CD8-positive, alpha-beta memory T cell (primary cell): Measurements from ENCODE around the gene RBM20. TPM values are rescaled to one million over a fixed set of nuclear protein-coding genes. Genes with fewer than 3 reads are reported as not detected.
A peak's percentile ranks its signal among the peaks of the same experiment; 100 is the strongest.
"Not testable (repeated sequence)": the region's sequence is repeated elsewhere in the genome, so short reads cannot be mapped to it uniquely, and the experiment has no call there.

ENCODE experiments used
- CTCF ChIA-PET: fragments of 350-600 bp; sonication (Branson Sonifier 250); formaldehyde crosslinking; loops from one replicate; lab custom pipeline; 2021; ENCODE audit warnings: antibody characterized with exemption; lab: Charles Lee
- POLR2A ChIA-PET: fragments of 350-600 bp; sonication (Branson Sonifier 250); formaldehyde crosslinking; loops from one replicate; lab custom pipeline; 2021; ENCODE audit warnings: antibody characterized with exemption; lab: Charles Lee
- DNase-seq, 5 donors: peaks; one replicate each; pipeline versions ENCODE4 v3.0.0 to v3.0.0-alpha.2; 2020 to 2022; ENCODE audit warnings: mixed read lengths in 1 of 5
- H3K27ac ChIP-seq: one replicate; pipeline ENCODE4 v1.7.0; 2013; ENCODE audit warnings: low read depth, mild to moderate bottlenecking, low read length, moderate library complexity
- H3K27me3 ChIP-seq: 2 replicates; pipeline ENCODE4 v1.7.0; 2013; ENCODE audit warnings: low read length, mild to moderate bottlenecking; ENCODE audit not compliant: insufficient read depth, poor library complexity, severe bottlenecking
- H3K36me3 ChIP-seq: 2 replicates; pipeline ENCODE4 v1.7.0; 2013; ENCODE audit warnings: mild to moderate bottlenecking, low read length, moderate library complexity; ENCODE audit not compliant: insufficient read depth
- H3K4me1 ChIP-seq: 2 replicates; pipeline ENCODE4 v1.7.0; 2013; ENCODE audit warnings: mild to moderate bottlenecking, low read length, moderate library complexity; ENCODE audit not compliant: insufficient read depth
- H3K4me3 ChIP-seq: 2 replicates; pipeline ENCODE4 v1.7.0; 2013; ENCODE audit warnings: mild to moderate bottlenecking, low read length
- H3K9me3 ChIP-seq: 2 replicates; pipeline ENCODE4 v1.7.0; 2013; ENCODE audit warnings: mild to moderate bottlenecking, low read length
- H3K27ac Mint-ChIP-seq, 8 donors: one replicate each; pipeline ENCODE4 v1.8.0; 2020 to 2021; ENCODE audit warnings: mixed read lengths in 8 of 8, mild to moderate bottlenecking in 6 of 8, inconsistent platforms in 3 of 8, moderate library complexity in 3 of 8
- H3K27me3 Mint-ChIP-seq, 2 donors: one replicate each; pipeline ENCODE4 v1.8.0; 2020 to 2021; ENCODE audit warnings: mixed read lengths in 2 of 2, mild to moderate bottlenecking in 1 of 2, moderate library complexity in 1 of 2
- H3K36me3 Mint-ChIP-seq, 3 donors: one replicate each; pipeline ENCODE4 v1.8.0; 2020 to 2021; ENCODE audit warnings: mixed read lengths in 3 of 3, inconsistent platforms in 1 of 3, mild to moderate bottlenecking in 1 of 3
- H3K4me1 Mint-ChIP-seq, 3 donors: one replicate each; pipeline ENCODE4 v1.8.0; 2020 to 2021; ENCODE audit warnings: mixed read lengths in 3 of 3, inconsistent platforms in 1 of 3, mild to moderate bottlenecking in 1 of 3
- H3K4me3 Mint-ChIP-seq, 7 donors: one replicate each; pipeline ENCODE4 v1.8.0; 2020 to 2021; ENCODE audit warnings: mixed read lengths in 7 of 7, mild to moderate bottlenecking in 6 of 7, moderate library complexity in 4 of 7, inconsistent platforms in 2 of 7
- H3K9me3 Mint-ChIP-seq, 5 donors: one replicate each; pipeline ENCODE4 v1.8.0; 2020 to 2022; ENCODE audit warnings: mixed read lengths in 5 of 5, mild to moderate bottlenecking in 3 of 5, moderate library complexity in 2 of 5, inconsistent platforms in 1 of 5
- polyA plus RNA-seq: library from polyadenylated mRNA; unstranded; fragments of 300-500 nt; fragmentation: Illumina TruSeq; gene quantifications from one replicate; pipeline ENCODE4 v1.2.3, GENCODE V29; 2021
- total RNA-seq, 2 experiments: library from RNA; stranded (reverse); gene quantifications; one replicate each; pipeline ENCODE4 v1.2.3, GENCODE V29; 2021

RBM20 gene
- total and polyA plus RNA-seq, 3 experiments from 2014 or later = 0.07 to 0.09 TPM; not detected in 1

DNA sequence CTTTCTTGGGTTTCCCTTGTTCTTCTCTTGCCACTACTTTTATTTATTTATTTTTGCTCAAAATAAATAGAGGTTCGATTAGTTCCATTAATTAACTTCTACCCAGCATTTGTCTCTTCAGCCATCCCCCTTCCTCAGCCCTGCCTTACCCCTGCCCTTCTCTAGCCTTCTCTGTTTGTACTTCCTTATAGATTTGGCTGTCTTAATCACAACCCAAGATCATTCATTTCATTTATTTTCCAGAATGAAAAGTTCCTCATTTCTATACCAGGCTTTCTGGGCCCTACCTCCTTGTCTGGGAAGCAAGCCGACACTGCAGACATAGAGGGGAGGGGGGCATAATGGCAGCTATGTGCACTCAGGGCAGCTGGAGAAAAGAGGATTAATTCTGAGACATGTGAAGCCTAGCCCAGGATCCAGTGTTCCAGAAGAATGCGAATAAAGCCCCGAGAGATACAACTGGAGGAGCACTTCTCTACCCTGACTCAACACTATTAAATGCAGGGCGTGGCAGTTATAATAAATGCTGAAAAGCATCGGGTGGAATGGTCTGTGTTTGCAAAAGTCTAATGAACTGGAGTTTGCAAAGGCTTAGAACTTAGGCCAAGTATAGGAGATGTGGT is 221.2 kb downstream of the RBM20 start:
- Mint-ChIP-seq H3K27ac (peak overlapping the region; percentile 97 to 100 (median 98)), H3K36me3 (peaks cover 0 to 4% (median 2%) of the 10 kb centered on the region in 3 donors), H3K9me3 (no peaks in the 10 kb centered on the region), H3K4me1 (peaks cover 98 to 100% (median 100%) of the 10 kb centered on the region in 3 donors), H3K27me3 (peaks cover 0 to 1% of the 10 kb centered on the region in 2 donors), H3K4me3 (peak overlapping the region; percentile 62 to 91 (median 82))
- Histone ChIP-seq H3K4me1 (peaks cover 98% of the 10 kb centered on the region), H3K9me3 (no peaks in the 10 kb centered on the region), H3K27me3 (no peaks in the 10 kb centered on the region), H3K36me3 (no peaks in the 10 kb centered on the region), H3K4me3 (peak overlapping the region; percentile 47), H3K27ac (peak overlapping the region; percentile 80)
- CTCF ChIA-PET = interaction anchor here (0.9 to 1.5 kb wide), 5 partner anchors 13 to 62 kb away, joined by 3 to 11 read pairs (median 3); no protein-coding TSS in a partner anchor
- DNase-seq = no peak
- POLR2A ChIA-PET = interaction anchor here (0.7 to 2.2 kb wide), 5 partner anchors 8 to 55 kb away, joined by 3 to 7 read pairs (median 4); no protein-coding TSS in a partner anchor

GRCh38 chr10:110865809-110866482 is 221.8 kb downstream of the RBM20 start:
- peaks cover 2 to 4% (median 2%) of the 10 kb centered on the region in 3 donors for H3K36me3 Mint-ChIP-seq

GRCh38 chr10:110867011-110867806 is 223.1 kb downstream of the RBM20 start:
- not testable (repeated sequence) for H3K27ac ChIP-seq, H3K9me3 Mint-ChIP-seq, H3K9me3 ChIP-seq, H3K27me3 Mint-ChIP-seq, DNase-seq, H3K36me3 ChIP-seq, H3K27me3 ChIP-seq
- H3K27ac Mint-ChIP-seq = peak overlapping the region; percentile 97 to 100 (median 98)
- POLR2A ChIA-PET = interaction anchor here (0.7 to 1.6 kb wide), 4 partner anchors 15 to 65 kb away, joined by 3 to 5 read pairs (median 4); partner anchors contain the start of genes BBIP1 and SHOC2
- peaks cover 2 to 11% (median 4%) of the 10 kb centered on the region in 3 donors for H3K36me3 Mint-ChIP-seq
- Histone ChIP-seq H3K4me1 (peaks cover 91% of the 10 kb centered on the region), H3K4me3 (peak overlapping the region; percentile 2)
- CTCF ChIA-PET = interaction anchor here (1.1 to 1.9 kb wide), 5 partner anchors 23 to 121 kb away, joined by 3 to 8 read pairs (median 4); no protein-coding TSS in a partner anchor
- H3K4me1 Mint-ChIP-seq = peaks cover 92 to 94% (median 94%) of the 10 kb centered on the region in 3 donors
- peak overlapping the region; percentile 59 to 96 (median 80) for H3K4me3 Mint-ChIP-seq

More at GRCh38 chr10:110865809-110866482, 221.8 kb downstream of the RBM20 start:
- H3K4me1 Mint-ChIP-seq = peaks cover 98 to 100% (median 100%) of the 10 kb centered on the region in 3 donors
- H3K27me3 Mint-ChIP-seq = peaks cover 0 to 1% of the 10 kb centered on the region in 2 donors
- H3K4me3 Mint-ChIP-seq = peak overlapping the region; percentile 57 to 91 (median 78)
- Histone ChIP-seq H3K27me3 (no peaks in the 10 kb centered on the region), H3K27ac (peak overlapping the region; percentile 80), H3K36me3 (no peaks in the 10 kb centered on the region), H3K4me1 (peaks cover 98% of the 10 kb centered on the region), H3K4me3 (peak overlapping the region; percentile 47), H3K9me3 (no peaks in the 10 kb centered on the region)
- peak overlapping the region; percentile 97 to 100 (median 98) for H3K27ac Mint-ChIP-seq
- peak in 1 of 5 donors; percentile 58 for DNase-seq
- POLR2A ChIA-PET = interaction anchor here (2.2 kb wide), 1 partner anchor 14 kb away, joined by 7 read pairs; no protein-coding TSS in a partner anchor
- CTCF ChIA-PET = interaction anchor here (0.9 to 1.3 kb wide), 2 partner anchors 14 to 120 kb away, joined by 3 to 4 read pairs; no protein-coding TSS in a partner anchor
- H3K9me3 Mint-ChIP-seq = no peaks in the 10 kb centered on the region

DNA sequence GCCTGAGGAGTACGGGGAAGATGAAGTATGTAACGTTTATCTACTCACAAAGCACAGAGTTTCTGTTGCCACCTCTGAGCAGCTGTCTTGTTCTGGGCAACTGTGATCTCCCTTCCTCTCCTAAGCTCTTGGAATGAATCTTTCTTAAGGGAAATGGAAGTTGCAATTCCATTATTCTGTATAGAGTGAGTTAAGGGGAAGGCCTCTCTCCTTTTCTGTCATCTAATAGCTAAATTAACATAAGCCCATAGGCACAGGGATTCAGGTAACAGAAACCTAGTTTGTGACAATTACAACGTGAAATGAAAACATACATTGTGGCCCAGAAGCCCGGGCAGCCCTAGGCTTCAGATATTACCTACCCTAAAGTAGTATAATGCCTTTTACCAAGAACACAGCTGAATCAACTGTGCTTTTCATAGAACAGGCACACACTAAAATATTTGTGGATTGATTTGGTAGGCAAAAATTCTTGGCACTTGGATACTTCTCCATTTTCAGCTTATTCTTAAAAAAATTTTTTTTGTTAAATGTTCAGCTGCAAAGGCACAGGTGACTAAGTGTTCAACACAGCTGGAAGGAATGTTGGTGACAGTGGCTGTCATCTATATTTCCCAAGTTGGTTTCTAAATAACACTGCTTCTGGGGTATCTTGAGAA is 223.8 kb downstream of the RBM20 start:
- Mint-ChIP-seq H3K27ac (peak overlapping the region; percentile 97 to 100 (median 98)), H3K36me3 (peaks cover 2 to 15% (median 4%) of the 10 kb centered on the region in 3 donors), H3K9me3 (no peaks in the 10 kb centered on the region), H3K27me3 (peaks cover 0 to 1% of the 10 kb centered on the region in 2 donors), H3K4me3 (peak overlapping the region; percentile 80 to 100 (median 94)), H3K4me1 (peaks cover 84 to 87% (median 87%) of the 10 kb centered on the region in 3 donors)
- Histone ChIP-seq H3K36me3 (no peaks in the 10 kb centered on the region), H3K4me3 (peak overlapping the region; percentile 2), H3K27me3 (no peaks in the 10 kb centered on the region), H3K9me3 (no peaks in the 10 kb centered on the region), H3K4me1 (peaks cover 84% of the 10 kb centered on the region), H3K27ac (peak overlapping the region; percentile 13)
- POLR2A ChIA-PET = interaction anchor here (0.7 to 1.6 kb wide), 4 partner anchors 16 to 66 kb away, joined by 3 to 5 read pairs (median 4); partner anchors contain the start of genes BBIP1 and SHOC2
- DNase-seq = no peak
- CTCF ChIA-PET = interaction anchor here (0.9 to 1.9 kb wide), 6 partner anchors 11 to 64 kb away, joined by 3 to 8 read pairs (median 4); no protein-coding TSS in a partner anchor

- Histone ChIP-seq H3K9me3 (no peaks in the 10 kb centered on the region), H3K4me1 (peaks cover 75% of the 10 kb centered on the region), H3K36me3 (no peaks in the 10 kb centered on the region), H3K27me3 (no peaks in the 10 kb centered on the region), H3K4me3 (peak overlapping the region; percentile 68), H3K27ac (peak overlapping the region; percentile 13)
- CTCF ChIA-PET = interaction anchor here (1.2 kb wide), 2 partner anchors 8 to 23 kb away, joined by 3 to 4 read pairs; no protein-coding TSS in a partner anchor
- no peaks in the 10 kb centered on the region for H3K9me3 Mint-ChIP-seq
- POLR2A ChIA-PET = interaction anchor here (1.5 kb wide), 1 partner anchor 50 kb away, joined by 3 read pairs; the partner anchor contains the start of genes BBIP1 and SHOC2
- H3K27ac Mint-ChIP-seq = peak overlapping the region; percentile 97 to 100 (median 98)
- H3K4me3 Mint-ChIP-seq = peak overlapping the region; percentile 80 to 100 (median 94)
- peaks cover 0 to 1% of the 10 kb centered on the region in 2 donors for H3K27me3 Mint-ChIP-seq
- peaks cover 75 to 79% (median 77%) of the 10 kb centered on the region in 3 donors for H3K4me1 Mint-ChIP-seq
- peak; percentile 47 to 85 (median 79) for DNase-seq
- peaks cover 4 to 23% (median 4%) of the 10 kb centered on the region in 3 donors for H3K36me3 Mint-ChIP-seq
Observed at GRCh38 chr10:110868981-110869380, 224.8 kb downstream of the RBM20 start.

GRCh38 chr10:110870823-110871297 is 226.7 kb downstream of the RBM20 start:
- Mint-ChIP-seq H3K4me1 (peaks cover 69 to 77% (median 70%) of the 10 kb centered on the region in 3 donors), H3K27ac (peak overlapping the region; percentile 97 to 100 (median 98)), H3K9me3 (no peaks in the 10 kb centered on the region), H3K36me3 (peaks cover 3 to 33% (median 4%) of the 10 kb centered on the region in 3 donors), H3K4me3 (peak overlapping the region; percentile 83 to 100 (median 94)), H3K27me3 (peaks cover 0 to 1% of the 10 kb centered on the region in 2 donors)
- Histone ChIP-seq H3K36me3 (no peaks in the 10 kb centered on the region), H3K4me3 (peak overlapping the region; percentile 68), H3K27me3 (no peaks in the 10 kb centered on the region), H3K4me1 (peaks cover 74% of the 10 kb centered on the region), H3K9me3 (no peaks in the 10 kb centered on the region), H3K27ac (peak overlapping the region; percentile 77)
- ChIA-PET POLR2A (interaction anchor here (0.8 to 2.8 kb wide), 10 partner anchors 8 to 68 kb away, joined by 3 to 54 read pairs (median 4); partner anchors contain the start of genes BBIP1 and SHOC2), CTCF (interaction anchor here (0.8 to 1.1 kb wide), 6 partner anchors 9 to 68 kb away, joined by 3 to 10 read pairs (median 4); no protein-coding TSS in a partner anchor)
- no peak for DNase-seq
